Adipocyte (in vitro differentiated cells): ENCODE measurements around the gene PLCD1.
A peak's percentile ranks its signal among the peaks of the same experiment; 100 is the strongest.

Experiments
- DNase-seq: peaks from one replicate; pipeline ENCODE4 v3.0.0-alpha.2; 2015; ENCODE audit warnings: low read depth
- H3K27me3 ChIP-seq: replicated peaks from 2 replicates; pipeline ENCODE4 v1.7.0; 2013; ENCODE audit warnings: mild to moderate bottlenecking, low read length, moderate library complexity; ENCODE audit not compliant: control insufficient read depth, insufficient read depth
- H3K36me3 ChIP-seq: 2 replicates; pipeline ENCODE4 v1.7.0; 2013; ENCODE audit warnings: low read length, mild to moderate bottlenecking, moderate library complexity; ENCODE audit not compliant: control insufficient read depth, insufficient read depth, severe bottlenecking
- H3K4me1 ChIP-seq: 2 replicates; pipeline ENCODE4 v1.7.0; 2013; ENCODE audit warnings: mild to moderate bottlenecking, low read length, moderate library complexity; ENCODE audit not compliant: control insufficient read depth, insufficient read depth
- H3K4me3 ChIP-seq: 2 replicates; pipeline ENCODE4 v1.7.0; 2013; ENCODE audit warnings: mild to moderate bottlenecking, low read length, moderate library complexity
- H3K9ac ChIP-seq: 2 replicates; pipeline ENCODE4 v1.7.0; 2013; ENCODE audit warnings: mild to moderate bottlenecking, low read length, moderate library complexity
- H3K9me3 ChIP-seq: 2 replicates; pipeline ENCODE4 v1.7.0; 2013; ENCODE audit warnings: mild to moderate bottlenecking, low read length, moderate library complexity; ENCODE audit not compliant: control insufficient read depth

Gene PLCD1

GRCh38 chr3:38022896-38023709, 6.3 kb downstream of the PLCD1 start:
- H3K27me3 ChIP-seq: no peaks in the 10 kb centered on the region
- H3K36me3 ChIP-seq: peaks cover 13% of the 10 kb centered on the region
- peaks cover 15% of the 10 kb centered on the region for H3K4me1 ChIP-seq
- DNase-seq: no peak
- peak overlapping the region; percentile 96 for H3K4me3 ChIP-seq
- no peaks in the 10 kb centered on the region for H3K9me3 ChIP-seq
- H3K9ac ChIP-seq: peak overlapping the region; percentile 92

GRCh38 chr3:38022301-38022700, 7.1 kb downstream of the PLCD1 start:
- Histone ChIP-seq H3K27me3 (no peaks in the 10 kb centered on the region), H3K4me1 (peaks cover 15% of the 10 kb centered on the region), H3K36me3 (peaks cover 21% of the 10 kb centered on the region), H3K9ac (no peak overlapping the region), H3K9me3 (no peaks in the 10 kb centered on the region), H3K4me3 (no peak overlapping the region)
- DNase-seq: no peak

- Histone ChIP-seq H3K4me1 (peaks cover 15% of the 10 kb centered on the region), H3K36me3 (peaks cover 32% of the 10 kb centered on the region), H3K9ac (no peak overlapping the region), H3K4me3 (no peak overlapping the region), H3K27me3 (no peaks in the 10 kb centered on the region), H3K9me3 (no peaks in the 10 kb centered on the region)
- no peak for DNase-seq
These were observed 8.2 kb downstream of the PLCD1 start for GRCh38 chr3:38021196-38021595.

- Histone ChIP-seq H3K36me3 (peaks cover 40% of the 10 kb centered on the region), H3K4me3 (no peak overlapping the region), H3K4me1 (peaks cover 8% of the 10 kb centered on the region), H3K27me3 (no peaks in the 10 kb centered on the region), H3K9ac (no peak overlapping the region), H3K9me3 (no peaks in the 10 kb centered on the region)
- DNase-seq: no peak
These were observed 9.1 kb downstream of the PLCD1 start for GRCh38 chr3:38020342-38020726.

GRCh38 chr3:38019658-38020341, 9.6 kb downstream of the PLCD1 start:
- Histone ChIP-seq H3K4me1 (peaks cover 6% of the 10 kb centered on the region), H3K36me3 (peaks cover 46% of the 10 kb centered on the region), H3K9ac (no peak overlapping the region), H3K27me3 (no peaks in the 10 kb centered on the region), H3K9me3 (no peaks in the 10 kb centered on the region), H3K4me3 (no peak overlapping the region)
- DNase-seq: no peak

GRCh38 chr3:38018296-38019266, 10.9 kb downstream of the PLCD1 start:
- H3K9ac ChIP-seq: no peak overlapping the region
- H3K36me3 ChIP-seq: peaks cover 58% of the 10 kb centered on the region
- no peak for DNase-seq
- no peaks in the 10 kb centered on the region for H3K27me3 ChIP-seq
- no peaks in the 10 kb centered on the region for H3K9me3 ChIP-seq
- H3K4me3 ChIP-seq: no peak overlapping the region
- peaks cover 3% of the 10 kb centered on the region for H3K4me1 ChIP-seq

- no peak overlapping the region for H3K9ac ChIP-seq
- DNase-seq: no peak
- H3K36me3 ChIP-seq: peaks cover 59% of the 10 kb centered on the region
These were observed 11.8 kb downstream of the PLCD1 start for GRCh38 chr3:38017445-38018295.

GRCh38 chr3:38016847-38017444, 12.5 kb downstream of the PLCD1 start:
- peaks cover 59% of the 10 kb centered on the region for H3K36me3 ChIP-seq
- H3K4me1 ChIP-seq: no peaks in the 10 kb centered on the region
- no peaks in the 10 kb centered on the region for H3K9me3 ChIP-seq

More at GRCh38 chr3:38017445-38018295, 11.8 kb downstream of the PLCD1 start:
- Histone ChIP-seq H3K9me3 (no peaks in the 10 kb centered on the region), H3K4me1 (no peaks in the 10 kb centered on the region), H3K27me3 (no peaks in the 10 kb centered on the region), H3K4me3 (no peak overlapping the region)

GRCh38 chr3:38016410-38016809, 13.0 kb downstream of the PLCD1 start:
- H3K4me1 ChIP-seq: no peaks in the 10 kb centered on the region
- H3K36me3 ChIP-seq: peaks cover 59% of the 10 kb centered on the region
- no peak overlapping the region for H3K9ac ChIP-seq
- no peaks in the 10 kb centered on the region for H3K9me3 ChIP-seq
- DNase-seq: no peak
- H3K27me3 ChIP-seq: no peaks in the 10 kb centered on the region
- H3K4me3 ChIP-seq: no peak overlapping the region

More at GRCh38 chr3:38016847-38017444, 12.5 kb downstream of the PLCD1 start:
- Histone ChIP-seq H3K27me3 (no peaks in the 10 kb centered on the region), H3K4me3 (no peak overlapping the region), H3K9ac (no peak overlapping the region)
- no peak for DNase-seq

- Histone ChIP-seq H3K4me1 (no peaks in the 10 kb centered on the region), H3K36me3 (peaks cover 61% of the 10 kb centered on the region), H3K9me3 (no peaks in the 10 kb centered on the region), H3K4me3 (no peak overlapping the region), H3K9ac (no peak overlapping the region), H3K27me3 (no peaks in the 10 kb centered on the region)
- no peak for DNase-seq
These were observed 13.5 kb downstream of the PLCD1 start for GRCh38 chr3:38015984-38016383.
